Kidney (tissue), 14 donors: Measurements from ENCODE around the gene PAFAH1B1. TPM values are rescaled to one million over a fixed set of nuclear protein-coding genes. Genes with fewer than 3 reads are reported as not detected.

Source experiments
- DNase-seq, 5 donors: peaks; one replicate each; pipeline ENCODE4 v3.0.0-alpha.2; 2013 to 2020
- FAIRE-seq: peaks from 2 replicates; lab custom pipeline; 2012; peaks lifted over from hg19 to GRCh38; lab: Jason Lieb, UNC
- H3K27ac ChIP-seq, 2 donors: one replicate each; pipeline ENCODE4 v1.7.0; 2013; ENCODE audit warnings: low read depth in 2 of 2, low read length in 2 of 2, inconsistent platforms in 1 of 2
- H3K27me3 ChIP-seq: one replicate; pipeline ENCODE4 v1.7.1; 2013; ENCODE audit warnings: low read length, inconsistent platforms; ENCODE audit not compliant: control insufficient read depth, insufficient read depth
- H3K36me3 ChIP-seq, 3 donors: one replicate each; pipeline versions ENCODE4 v1.7.0 to v1.7.1; 2013; ENCODE audit warnings: low read length in 3 of 3, control low read depth in 1 of 3, inconsistent platforms in 1 of 3; ENCODE audit not compliant: insufficient read depth in 3 of 3, control insufficient read depth in 2 of 3
- H3K4me1 ChIP-seq, 3 donors: one replicate each; pipeline versions ENCODE4 v1.7.0 to v1.7.1; 2013; ENCODE audit warnings: low read length in 3 of 3, inconsistent platforms in 1 of 3, low read depth in 1 of 3; ENCODE audit not compliant: control insufficient read depth in 2 of 3, insufficient read depth in 2 of 3
- H3K4me3 ChIP-seq, 3 donors: one replicate each; pipeline versions ENCODE4 v1.7.0 to v1.8.1; 2013; ENCODE audit warnings: low read length in 3 of 3, control low read depth in 1 of 3, inconsistent platforms in 1 of 3
- H3K9ac ChIP-seq, 3 donors: one replicate each; pipeline versions ENCODE4 v1.7.0 to v1.7.1; 2013; ENCODE audit warnings: low read length in 3 of 3, control low read depth in 1 of 3, inconsistent platforms in 1 of 3
- H3K9me3 ChIP-seq, 3 donors: one replicate each; pipeline versions ENCODE4 v1.7.0 to v1.7.1; 2013; ENCODE audit warnings: low read length in 3 of 3, control low read depth in 1 of 3, inconsistent platforms in 1 of 3; ENCODE audit not compliant: control insufficient read depth in 2 of 3, insufficient read depth in 1 of 3
- intact Hi-C: fragments of 100-400 bp; cut with DNase I; formaldehyde crosslinking; loops from one replicate; pipeline ENCODE4 v1.11.1; 2022
- polyA plus RNA-seq: library from polyadenylated mRNA; stranded (reverse); fragments of 350-450 nt; fragmentation: Illumina TruSeq; extraction: RNeasy Lipid Tissue Mini Kit (QIAGEN cat#74804); gene quantifications from one replicate; pipeline ENCODE4 v1.2.3, GENCODE V29; 2014; ENCODE audit warnings: low read depth, low replicate concordance; ENCODE audit not compliant: insufficient read depth
- total RNA-seq: library from RNA; stranded (reverse); fragmentation: NEBNext Ultra II Directional; extraction: Animal tissue kit (Norgen Biotek cat#: 25700); gene quantifications from one replicate; pipeline ENCODE4 v1.2.1, GENCODE V29; 2021
- TF ChIP-seq, protein P1 (sequence below): IDR thresholded peaks from 3 replicates; pipeline ENCODE4 v1.5.1; 2012; ENCODE audit warnings: mild to moderate bottlenecking, moderate library complexity, borderline replicate concordance; ENCODE audit not compliant: insufficient read depth; ENCODE audit errors: extremely low read depth
- donor health status: control.
- donor health status: control.
- donor health status: control.
- donor health status: control.
- donor health status: control.
- donor health status: DM: yes; HTN: yes; CAD: no.
- donor health status: Normal renal cell carcinoma (clear cell type).

Gene PAFAH1B1
- total and polyA plus RNA-seq, 2 donors from 2014 or later, result 46.7 to 125 TPM

DNA sequence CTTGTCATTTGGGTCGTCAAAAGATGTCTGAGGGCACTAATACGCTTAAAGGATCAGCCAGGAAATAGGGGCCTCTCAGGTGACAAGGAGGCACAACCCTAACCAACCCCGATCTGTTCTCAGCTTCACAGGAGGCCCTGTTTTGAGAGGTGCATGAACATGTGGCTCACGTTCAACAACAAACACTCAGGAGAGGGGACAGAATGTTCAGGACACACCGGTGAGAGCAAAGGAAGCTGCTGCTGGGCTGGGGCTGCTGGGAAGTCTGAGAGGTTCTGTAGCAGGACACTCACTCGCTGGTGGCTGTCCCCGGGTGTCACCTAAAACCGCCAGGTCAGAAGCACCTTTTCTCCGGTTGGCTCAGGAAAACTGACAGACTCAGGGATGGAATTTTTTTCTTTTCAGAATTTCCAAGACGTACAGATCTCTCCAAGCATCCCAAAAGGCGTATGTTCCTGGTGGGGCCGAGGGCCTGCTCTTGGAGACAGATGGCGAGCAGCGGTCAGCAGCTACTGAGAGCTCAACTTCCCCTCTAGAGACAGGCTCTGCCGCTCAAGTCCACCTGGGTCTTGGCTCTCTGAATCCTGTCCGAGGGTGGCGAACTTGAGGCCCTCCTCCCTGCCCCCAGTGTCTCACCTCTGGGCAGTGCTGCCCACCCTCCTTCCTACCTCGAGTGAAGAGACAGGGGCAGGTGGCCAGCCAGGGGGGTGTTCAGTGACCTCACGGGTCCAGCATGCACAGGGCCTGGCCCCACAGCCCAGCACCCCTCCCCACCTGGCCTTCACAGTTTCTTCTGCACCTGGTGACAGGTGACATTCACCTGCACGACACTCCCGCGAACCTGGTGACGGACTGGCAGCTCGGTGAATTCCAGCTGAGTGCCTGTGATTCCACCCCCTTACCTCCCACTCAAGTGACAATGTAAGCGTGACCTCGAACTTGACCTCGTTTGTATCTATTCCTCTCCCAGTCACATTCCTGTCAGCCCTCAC lies 95.2 kb downstream of the PAFAH1B1 start:
- TF ChIP-seq, protein P1, sequence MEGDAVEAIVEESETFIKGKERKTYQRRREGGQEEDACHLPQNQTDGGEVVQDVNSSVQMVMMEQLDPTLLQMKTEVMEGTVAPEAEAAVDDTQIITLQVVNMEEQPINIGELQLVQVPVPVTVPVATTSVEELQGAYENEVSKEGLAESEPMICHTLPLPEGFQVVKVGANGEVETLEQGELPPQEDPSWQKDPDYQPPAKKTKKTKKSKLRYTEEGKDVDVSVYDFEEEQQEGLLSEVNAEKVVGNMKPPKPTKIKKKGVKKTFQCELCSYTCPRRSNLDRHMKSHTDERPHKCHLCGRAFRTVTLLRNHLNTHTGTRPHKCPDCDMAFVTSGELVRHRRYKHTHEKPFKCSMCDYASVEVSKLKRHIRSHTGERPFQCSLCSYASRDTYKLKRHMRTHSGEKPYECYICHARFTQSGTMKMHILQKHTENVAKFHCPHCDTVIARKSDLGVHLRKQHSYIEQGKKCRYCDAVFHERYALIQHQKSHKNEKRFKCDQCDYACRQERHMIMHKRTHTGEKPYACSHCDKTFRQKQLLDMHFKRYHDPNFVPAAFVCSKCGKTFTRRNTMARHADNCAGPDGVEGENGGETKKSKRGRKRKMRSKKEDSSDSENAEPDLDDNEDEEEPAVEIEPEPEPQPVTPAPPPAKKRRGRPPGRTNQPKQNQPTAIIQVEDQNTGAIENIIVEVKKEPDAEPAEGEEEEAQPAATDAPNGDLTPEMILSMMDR, result no peak
- DNase-seq, result peak; percentile 49 to 70 (median 64)
- no peak for FAIRE-seq

DNA sequence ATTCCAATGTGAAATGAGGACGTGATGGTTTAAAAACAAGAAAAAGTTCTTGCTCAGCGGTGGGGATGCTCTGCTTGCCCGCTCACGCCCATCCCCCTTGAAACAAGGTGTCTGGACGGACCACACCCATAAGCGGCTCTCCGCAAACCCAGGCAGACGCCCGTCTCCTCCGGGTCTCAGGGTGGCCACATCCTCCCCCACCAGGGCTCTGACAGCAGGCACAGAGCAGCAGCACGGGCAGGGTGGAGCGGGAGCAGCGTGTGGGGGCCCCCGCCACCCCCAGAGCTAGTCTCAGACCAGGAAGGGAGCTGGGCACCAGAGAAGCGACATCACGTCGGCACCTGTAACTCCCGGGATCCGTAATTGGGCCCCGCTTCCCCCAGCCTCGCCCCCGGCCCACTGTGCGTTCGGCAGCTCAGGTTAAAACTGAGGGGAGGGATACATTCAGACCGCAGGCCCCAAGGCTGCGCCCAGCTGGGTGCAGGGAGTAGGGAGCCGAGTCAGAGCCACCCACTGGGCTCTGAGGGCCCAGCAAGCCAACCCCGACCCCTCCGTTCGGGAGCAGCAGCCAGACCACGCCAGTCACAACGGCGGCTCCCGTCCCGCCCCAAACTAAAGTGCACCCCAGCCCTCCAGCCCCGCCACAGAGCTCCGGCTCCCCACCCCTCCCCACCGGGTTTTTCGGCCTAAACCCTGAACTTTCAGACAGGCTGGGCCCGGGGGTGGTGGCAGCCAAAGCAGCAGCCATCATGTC lies 96.1 kb downstream of the PAFAH1B1 start:
- Histone ChIP-seq H3K27ac (no peak overlapping the region), H3K9me3 (no peaks in the 10 kb centered on the region), H3K27me3 (no peaks in the 10 kb centered on the region), H3K4me1 (no peaks in the 10 kb centered on the region), H3K4me3 (no peak overlapping the region), H3K36me3 (peaks cover 0 to 13% (median 5%) of the 10 kb centered on the region in 3 donors), H3K9ac (no peak overlapping the region)
- intact Hi-C loops, result no loop called here
- DNase-seq, result peak in 4 of 5 donors; percentile 42 to 77 (median 56)
- TF ChIP-seq, protein P1, result no peak
- FAIRE-seq, result no peak

More for the DNA sequence above, 95.2 kb downstream of the PAFAH1B1 start:
- Histone ChIP-seq H3K4me1 (no peaks in the 10 kb centered on the region), H3K36me3 (peaks cover 0 to 21% (median 8%) of the 10 kb centered on the region in 3 donors), H3K27me3 (no peaks in the 10 kb centered on the region), H3K4me3 (no peak overlapping the region), H3K9ac (no peak overlapping the region), H3K9me3 (no peaks in the 10 kb centered on the region), H3K27ac (no peak overlapping the region)
- intact Hi-C loops, result no loop called here

DNA sequence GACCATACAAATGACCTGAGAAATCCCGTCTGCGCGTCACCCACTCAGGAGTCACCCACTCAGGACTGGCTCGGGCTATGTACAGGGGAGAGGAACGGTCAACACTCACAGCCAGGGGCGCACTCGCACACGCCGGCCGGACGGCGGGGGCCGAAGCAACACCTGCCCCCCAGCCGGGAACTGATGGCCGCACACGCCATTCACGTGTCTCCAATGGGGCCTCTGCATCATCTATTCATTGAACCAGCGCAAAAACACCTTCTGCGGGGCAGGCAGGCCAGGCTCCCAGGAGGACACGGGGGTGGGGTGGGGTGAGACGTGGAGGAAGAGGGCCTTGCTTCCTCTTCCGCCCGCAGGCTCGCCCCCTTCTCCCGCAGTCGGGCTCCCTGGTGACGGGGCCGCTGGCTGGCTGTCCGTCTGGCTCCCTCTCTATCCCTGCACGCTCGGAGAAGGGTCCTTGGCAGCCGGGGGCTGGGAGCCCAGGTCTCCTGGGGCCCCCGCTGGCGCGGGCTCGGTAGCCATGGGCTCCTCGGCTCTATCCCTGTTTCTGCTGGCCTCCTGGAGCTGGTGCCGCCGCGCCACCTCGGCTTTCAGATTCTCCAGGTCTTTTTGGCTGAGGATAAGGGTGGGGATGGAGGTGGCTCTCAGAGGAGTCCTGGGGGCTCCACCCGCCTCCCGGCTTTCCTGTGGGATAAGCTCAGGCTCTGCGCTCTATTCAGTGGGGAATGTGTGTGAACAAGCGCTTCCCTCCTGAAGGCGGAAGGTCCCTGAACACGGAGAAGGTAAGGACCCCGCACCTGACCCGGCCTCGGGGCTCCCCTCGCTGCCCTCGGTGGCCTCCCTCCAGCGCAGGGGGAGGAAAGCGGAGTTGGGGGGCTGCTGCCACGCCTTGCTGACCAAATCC lies 97.0 kb downstream of the PAFAH1B1 start:
- Histone ChIP-seq H3K9ac (no peak overlapping the region), H3K27ac (no peak overlapping the region), H3K36me3 (peaks cover 0 to 12% (median 5%) of the 10 kb centered on the region in 3 donors), H3K9me3 (no peaks in the 10 kb centered on the region), H3K4me3 (no peak overlapping the region), H3K4me1 (no peaks in the 10 kb centered on the region), H3K27me3 (no peaks in the 10 kb centered on the region)
- no peak for FAIRE-seq
- TF ChIP-seq, protein P1, result no peak
- intact Hi-C loops, result no loop called here
- peak in 2 of 5 donors; percentile 42 to 76 for DNase-seq
